Thyroid gland (tissue), 4 donors: ENCODE measurements around the gene GCC1.

Experiments used
- POLR2A ChIP-seq, 2 donors: fragments of 450-650 bp; IDR thresholded peaks; one replicate each; pipeline ENCODE4 v1.6.1; 2017; ENCODE audit warnings: antibody characterized with exemption in 2 of 2, mild to moderate bottlenecking in 2 of 2, moderate library complexity in 1 of 2
- TF ChIP-seq, protein P1 (sequence below), 6 experiments: fragments of 200-600 bp in 3 of 6; fragments of 450-650 bp in 3 of 6; sonication (generic) in 3 of 6; IDR thresholded peaks; one replicate each; pipeline ENCODE4 v1.5.1; 2016 to 2019; ENCODE audit warnings: antibody characterized with exemption in 6 of 6, mild to moderate bottlenecking in 2 of 6, inconsistent platforms in 1 of 6, moderate library complexity in 1 of 6

DNA sequence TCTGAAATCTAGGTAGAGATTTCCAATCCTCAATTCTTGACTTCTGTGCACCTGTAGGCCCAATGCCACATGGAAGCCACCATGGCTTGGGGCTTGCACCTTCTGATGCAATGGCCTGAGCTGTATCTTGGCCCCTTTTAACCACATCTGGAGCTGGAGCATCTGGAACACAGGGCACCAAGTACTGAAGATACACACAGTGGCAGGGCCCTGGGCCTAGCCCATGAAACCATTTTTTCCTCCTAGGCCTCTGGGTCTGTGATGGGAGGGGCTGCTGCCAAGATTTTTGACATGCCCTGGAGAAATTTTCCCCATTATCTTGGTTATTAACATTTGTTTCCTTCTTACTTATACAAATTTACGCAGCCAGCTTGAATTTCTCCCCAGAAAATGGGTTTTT is 39.1 kb downstream of the GCC1 start:
- TF ChIP-seq, protein P1, sequence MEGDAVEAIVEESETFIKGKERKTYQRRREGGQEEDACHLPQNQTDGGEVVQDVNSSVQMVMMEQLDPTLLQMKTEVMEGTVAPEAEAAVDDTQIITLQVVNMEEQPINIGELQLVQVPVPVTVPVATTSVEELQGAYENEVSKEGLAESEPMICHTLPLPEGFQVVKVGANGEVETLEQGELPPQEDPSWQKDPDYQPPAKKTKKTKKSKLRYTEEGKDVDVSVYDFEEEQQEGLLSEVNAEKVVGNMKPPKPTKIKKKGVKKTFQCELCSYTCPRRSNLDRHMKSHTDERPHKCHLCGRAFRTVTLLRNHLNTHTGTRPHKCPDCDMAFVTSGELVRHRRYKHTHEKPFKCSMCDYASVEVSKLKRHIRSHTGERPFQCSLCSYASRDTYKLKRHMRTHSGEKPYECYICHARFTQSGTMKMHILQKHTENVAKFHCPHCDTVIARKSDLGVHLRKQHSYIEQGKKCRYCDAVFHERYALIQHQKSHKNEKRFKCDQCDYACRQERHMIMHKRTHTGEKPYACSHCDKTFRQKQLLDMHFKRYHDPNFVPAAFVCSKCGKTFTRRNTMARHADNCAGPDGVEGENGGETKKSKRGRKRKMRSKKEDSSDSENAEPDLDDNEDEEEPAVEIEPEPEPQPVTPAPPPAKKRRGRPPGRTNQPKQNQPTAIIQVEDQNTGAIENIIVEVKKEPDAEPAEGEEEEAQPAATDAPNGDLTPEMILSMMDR (IDR thresholded peaks at IDR 0.05), result no peak
- TF ChIP-seq POLR2A (IDR thresholded peaks at IDR 0.05), result no peak
